ENCODE measurements around the gene RASGRP3. TPM values are rescaled to one million over a fixed set of nuclear protein-coding genes. Genes with fewer than 3 reads are reported as not detected.

The RASGRP3 gene
- total and polyA plus RNA-seq, 2 of the 13 experiments (the other 11 are each of a cell fraction or from before 2014, with no cell fraction given) = 0.01 TPM; not detected in 1

DNA sequence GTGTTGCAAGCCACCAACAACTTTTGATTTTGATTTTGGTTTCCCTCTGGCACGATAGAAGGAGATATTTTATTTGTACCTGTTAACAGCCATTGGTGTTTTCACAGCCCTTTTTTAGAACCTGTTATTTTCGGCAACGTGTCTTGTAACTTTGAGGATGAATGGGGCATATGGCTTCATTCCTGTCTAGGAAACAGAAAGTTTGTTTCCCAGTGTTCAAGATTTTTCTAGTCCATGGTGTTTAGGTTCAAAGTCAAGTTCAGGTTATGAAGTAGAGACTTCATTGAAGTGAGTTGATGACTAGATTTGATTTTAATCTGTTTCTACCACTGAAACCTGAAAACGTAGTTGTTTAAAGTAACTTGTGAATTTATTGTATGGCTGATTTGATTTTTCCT lies 343 bp downstream of the RASGRP3 start:
- no peak for DNase-seq (ENCODE audit: low spot score)
- Histone ChIP-seq H3K27me3 (ENCODE audit: control insufficient read depth in 1 of 2, insufficient read depth in 2 of 2, low read length in 2 of 2) (peaks cover 0 to 19% of the 10 kb centered on the region in 2 experiments; a peak in 2 of 5 replicates), H3K36me3 (replicated peaks in 1 of 2; ENCODE audit: control insufficient read depth in 1 of 2, insufficient read depth in 2 of 2, low read length in 2 of 2) (no peaks in the 10 kb centered on the region), H3K79me2 (ENCODE audit: insufficient read depth, low read length) (no peaks in the 10 kb centered on the region), H3K4me1 (ENCODE audit: insufficient read depth, low read length) (peaks cover 22% of the 10 kb centered on the region), H4K20me1 (ENCODE audit: insufficient read depth, low read length) (no peaks in the 10 kb centered on the region), H2AFZ (ENCODE audit: low read length) (no peak overlapping the region), H3K9me3 (ENCODE audit: low read length) (no peaks in the 10 kb centered on the region), H3K4me3 (replicated peaks in 1 of 3; ENCODE audit: insufficient read depth in 1 of 3, low read depth in 2 of 3, low read length in 3 of 3) (peak overlapping the region in 2 of 3 experiments; percentile 65 to 70; a peak in 3 of 6 replicates), H3K27ac (ENCODE audit: extremely low read length, insufficient read depth, low read length) (no peak overlapping the region), H3K4me2 (ENCODE audit: low read depth, low read length) (peak overlapping the region; percentile 88), H3K9ac (ENCODE audit: insufficient read depth, low read depth, low read length) (no peak overlapping the region)
- no peak for FAIRE-seq
- CTCF ChIA-PET (ENCODE audit: low intra/inter-chr PET ratio, low total read pairs) = no interaction called here
- no TSS peak for BruUV-seq (replicated peaks)
- POLR2A ChIA-PET = no interaction called here
- intact Hi-C loops (cut with micrococcal nuclease; ENCODE audit: unreplicated experiment) = loop anchor here (5.0 kb wide), 1 partner anchor 106 kb away; no protein-coding TSS in a partner anchor
- WGBS (ENCODE audit: low lambda C conversion rate) = 10% methylated on average over 4 of the region's 4 CpGs
- TF ChIP-seq, protein P1, sequence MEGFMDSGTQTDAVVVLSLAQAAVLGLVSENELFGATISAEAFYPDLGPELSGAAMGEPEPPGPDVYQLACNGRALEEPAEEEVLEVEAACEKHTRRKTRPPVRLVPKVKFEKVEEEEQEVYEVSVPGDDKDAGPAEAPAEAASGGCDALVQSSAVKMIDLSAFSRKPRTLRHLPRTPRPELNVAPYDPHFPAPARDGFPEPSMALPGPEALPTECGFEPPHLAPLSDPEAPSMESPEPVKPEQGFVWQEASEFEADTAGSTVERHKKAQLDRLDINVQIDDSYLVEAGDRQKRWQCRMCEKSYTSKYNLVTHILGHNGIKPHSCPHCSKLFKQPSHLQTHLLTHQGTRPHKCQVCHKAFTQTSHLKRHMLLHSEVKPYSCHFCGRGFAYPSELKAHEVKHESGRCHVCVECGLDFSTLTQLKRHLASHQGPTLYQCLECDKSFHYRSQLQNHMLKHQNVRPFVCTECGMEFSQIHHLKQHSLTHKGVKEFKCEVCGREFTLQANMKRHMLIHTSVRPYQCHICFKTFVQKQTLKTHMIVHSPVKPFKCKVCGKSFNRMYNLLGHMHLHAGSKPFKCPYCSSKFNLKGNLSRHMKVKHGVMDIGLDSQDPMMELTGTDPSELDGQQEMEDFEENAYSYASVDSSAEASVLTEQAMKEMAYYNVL (CRISPR knock-in tag; IDR thresholded peaks at IDR 0.05; ENCODE audit: borderline replicate concordance) = 0 out of 2 replicates have a peak, but pooled peaks have one; percentile 1
- TF ChIP-seq ZIK1 (CRISPR knock-in tag; IDR thresholded peaks at IDR 0.05; ENCODE audit: borderline replicate concordance, low read depth) (no peak), ZNF546 (CRISPR knock-in tag; conservative IDR thresholded peaks at IDR 0.05) (0 out of 2 replicates have a peak, but pooled peaks have one; percentile 31)
- in situ Hi-C loops (cut with HindIII; ENCODE audit: extremely low pct_ligation_motif_present, low pct_unique_long_range_greater_than_20kb) = loop anchor here (5.0 kb wide), 1 partner anchor 106 kb away; no protein-coding TSS in a partner anchor
- no peak for ATAC-seq
